GM10847 (cell line): ENCODE measurements around the gene SCEL.

ENCODE experiments used
- POLR2A ChIP-seq: IDR thresholded peaks from 2 replicates; pipeline ENCODE4 v1.6.1; 2011; ENCODE audit not compliant: insufficient read length; ENCODE audit errors: extremely low read depth

The SCEL gene

DNA sequence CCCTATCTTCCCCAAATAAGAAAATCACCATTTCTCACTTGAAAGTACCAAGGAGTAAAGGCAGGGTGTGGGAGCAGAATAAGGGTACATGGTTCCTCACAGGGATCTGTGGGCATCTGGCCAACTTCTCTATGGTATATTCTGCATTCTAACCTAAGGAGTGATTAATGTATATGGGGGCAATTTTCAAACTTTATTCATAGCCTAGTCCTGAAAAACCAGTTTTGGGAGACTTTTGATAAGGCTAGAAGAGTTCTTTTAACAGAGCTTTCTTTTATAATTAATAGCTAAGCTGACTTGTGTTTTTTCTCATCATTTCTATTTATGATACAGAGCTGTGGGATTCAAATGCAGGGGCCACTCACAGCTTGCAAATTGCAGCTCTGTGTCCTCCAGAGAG is 852 bp downstream of the SCEL start:
- no peak for TF ChIP-seq POLR2A

DNA sequence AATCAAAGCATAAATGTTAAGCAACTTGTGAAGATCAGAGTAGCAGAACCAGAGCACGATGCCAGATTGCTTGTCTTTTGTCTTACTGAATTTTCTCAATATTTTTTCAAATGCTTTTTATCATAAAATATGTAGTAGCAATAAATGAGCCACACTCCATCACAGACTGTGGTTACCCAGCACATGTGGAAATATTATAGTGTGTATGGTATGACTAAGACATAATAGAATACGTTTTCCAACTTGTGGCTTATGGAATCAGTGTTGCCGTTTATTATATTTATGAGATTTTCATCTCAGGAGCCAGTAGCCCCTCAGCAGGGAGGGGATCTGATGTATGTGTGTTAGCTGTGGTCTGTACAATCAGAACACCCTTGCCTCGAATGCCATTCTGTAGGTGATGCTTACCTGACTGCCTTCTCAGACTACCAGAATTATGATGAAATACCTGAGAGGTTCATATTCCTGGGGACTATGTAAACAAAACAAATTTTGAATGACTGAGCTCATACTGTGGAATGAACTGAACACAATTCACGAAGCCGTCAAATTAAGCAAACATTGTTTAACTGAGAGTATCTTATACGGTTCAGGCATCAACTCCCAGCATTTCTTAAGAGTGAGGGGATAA is 1.9 kb downstream of the SCEL start:
- TF ChIP-seq POLR2A: no peak

DNA sequence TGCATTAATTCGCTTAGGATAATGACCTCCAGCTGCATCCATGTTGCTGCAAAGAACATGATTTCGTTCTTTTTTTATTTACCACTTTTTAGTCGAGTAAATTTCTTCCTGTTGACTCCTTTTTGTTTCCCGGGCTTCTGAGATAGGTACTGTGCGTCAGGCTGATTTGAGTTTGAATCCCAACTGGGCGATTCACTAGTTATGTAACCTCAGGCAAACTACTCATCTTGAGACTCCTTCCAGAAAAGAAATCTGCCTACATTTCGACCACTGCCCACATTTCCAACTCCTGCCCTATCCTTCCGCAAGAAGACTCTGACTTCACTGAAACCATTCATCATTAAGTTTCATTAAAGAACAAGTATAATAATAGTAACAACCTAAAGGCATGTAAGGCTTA is 8.2 kb downstream of the SCEL start:
- no peak for TF ChIP-seq POLR2A

DNA sequence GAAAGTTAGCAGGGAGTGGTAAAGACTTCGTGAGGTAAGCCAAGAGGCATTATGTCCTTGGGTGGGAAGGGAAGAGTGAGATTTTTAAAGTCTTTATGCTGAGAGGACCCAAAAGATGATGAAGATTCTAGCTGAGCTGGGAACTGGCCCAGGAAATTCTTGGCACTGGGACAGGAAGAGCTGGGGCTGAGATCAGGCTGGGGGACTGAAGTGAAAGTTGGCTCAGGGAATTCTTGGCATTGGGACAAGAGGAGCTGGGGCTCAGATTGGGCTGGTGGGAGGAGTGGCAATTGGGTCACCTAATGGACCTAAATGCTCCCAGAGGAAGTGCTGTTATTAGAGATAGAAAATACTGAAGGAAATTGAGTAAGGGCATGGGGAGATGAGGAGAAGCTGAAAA is 8.8 kb downstream of the SCEL start:
- TF ChIP-seq POLR2A: no peak

DNA sequence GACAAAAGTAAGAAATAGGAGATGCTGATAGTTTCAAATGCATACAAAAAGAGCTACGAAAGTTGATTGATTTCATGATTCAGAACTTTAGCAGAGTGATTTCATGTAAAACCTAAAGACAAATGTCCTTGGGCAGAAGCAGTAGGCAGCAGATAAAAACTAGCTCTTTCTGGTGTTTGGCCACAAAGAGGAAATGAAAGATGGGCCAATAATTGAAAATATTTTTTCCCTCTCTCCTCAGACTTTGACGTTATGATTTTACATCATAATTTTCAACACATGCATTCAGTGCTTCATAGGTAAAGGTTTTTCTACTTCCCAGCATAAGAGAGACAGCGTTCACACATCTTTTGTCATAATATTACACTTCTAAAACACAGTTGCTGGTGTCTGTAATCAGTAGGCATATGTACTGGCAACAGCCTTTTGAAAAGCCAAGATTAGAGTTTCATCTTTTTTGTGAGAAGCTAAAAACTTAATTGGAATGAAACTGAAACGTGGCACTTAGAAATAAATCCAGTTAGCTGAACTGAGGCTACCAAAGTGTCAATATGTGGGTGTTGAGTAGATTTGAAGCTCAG is 9.3 kb downstream of the SCEL start:
- no peak for TF ChIP-seq POLR2A

DNA sequence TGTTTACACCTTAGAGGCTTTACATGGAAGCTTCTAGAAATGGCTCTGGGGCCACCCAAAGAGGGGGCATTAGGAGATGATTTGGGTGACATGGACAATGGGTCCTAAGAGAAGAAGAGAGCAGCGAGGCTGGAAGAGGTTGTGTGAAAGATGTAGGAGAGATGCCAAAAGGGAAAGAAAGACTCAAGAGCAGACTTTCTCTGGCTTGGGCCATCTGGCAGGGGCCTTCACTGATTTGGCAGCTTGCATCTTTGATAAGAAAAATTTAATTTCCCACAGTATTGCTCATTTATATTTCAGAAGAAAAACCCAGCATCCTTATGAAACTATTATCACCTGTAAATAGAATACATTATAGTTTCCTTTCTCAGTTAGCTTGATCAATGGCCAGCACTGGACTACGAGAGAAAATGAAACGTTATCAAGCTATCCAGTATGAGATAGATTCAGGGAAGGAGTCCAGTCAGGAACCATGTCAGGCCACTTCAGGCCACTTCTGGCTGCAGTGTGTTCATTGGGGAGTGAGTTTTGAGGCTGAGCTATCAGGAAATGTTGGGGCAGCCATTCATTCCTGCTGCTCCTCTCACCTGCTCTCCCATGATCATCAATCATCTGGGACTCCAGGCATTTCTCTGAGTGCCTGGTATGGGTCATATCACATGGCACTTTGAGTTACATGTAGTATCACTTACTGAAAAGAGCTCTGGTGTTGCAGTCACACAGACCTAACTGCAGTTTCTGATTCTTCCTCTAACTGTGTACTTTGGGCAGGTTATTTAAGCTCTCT is 10.3 kb downstream of the SCEL start:
- no peak for TF ChIP-seq POLR2A

DNA sequence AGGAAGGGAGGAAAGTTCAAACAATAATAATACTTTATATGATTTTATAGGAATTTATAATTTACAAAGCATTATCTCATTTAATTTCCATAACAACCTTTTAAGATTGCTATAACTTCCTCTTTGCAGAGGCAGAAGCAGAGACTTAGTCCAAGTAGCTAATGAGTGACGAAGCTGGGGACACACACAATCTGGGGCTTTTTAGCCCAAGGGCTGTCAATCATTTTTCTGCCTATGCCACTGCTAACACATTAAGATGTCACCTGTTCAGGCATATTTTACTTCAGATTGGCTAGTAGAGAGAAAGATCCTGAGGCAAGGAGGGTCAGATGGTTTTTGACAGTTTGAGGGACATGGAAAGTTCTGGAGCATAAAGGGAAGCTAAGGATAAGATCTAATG is 12.6 kb downstream of the SCEL start:
- TF ChIP-seq POLR2A: no peak

DNA sequence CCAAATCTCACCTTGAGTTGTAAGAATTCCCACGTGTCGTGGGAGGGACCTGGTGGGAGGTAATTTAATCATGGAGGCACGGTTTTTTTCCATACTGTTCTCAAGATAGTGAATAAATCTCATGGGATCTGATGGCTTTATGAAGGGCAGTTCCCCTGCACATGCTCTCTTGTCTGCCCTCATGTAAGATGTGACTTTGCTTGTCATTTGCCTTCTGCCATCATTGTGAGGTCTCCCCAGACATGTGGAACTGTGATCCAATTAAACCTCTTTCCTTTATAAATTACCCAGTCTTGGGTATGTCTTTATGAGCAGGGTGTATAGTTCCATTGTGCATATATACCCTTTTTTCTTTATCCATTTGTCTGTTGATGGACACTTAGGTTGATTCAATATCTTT is 13.1 kb downstream of the SCEL start:
- TF ChIP-seq POLR2A: no peak

DNA sequence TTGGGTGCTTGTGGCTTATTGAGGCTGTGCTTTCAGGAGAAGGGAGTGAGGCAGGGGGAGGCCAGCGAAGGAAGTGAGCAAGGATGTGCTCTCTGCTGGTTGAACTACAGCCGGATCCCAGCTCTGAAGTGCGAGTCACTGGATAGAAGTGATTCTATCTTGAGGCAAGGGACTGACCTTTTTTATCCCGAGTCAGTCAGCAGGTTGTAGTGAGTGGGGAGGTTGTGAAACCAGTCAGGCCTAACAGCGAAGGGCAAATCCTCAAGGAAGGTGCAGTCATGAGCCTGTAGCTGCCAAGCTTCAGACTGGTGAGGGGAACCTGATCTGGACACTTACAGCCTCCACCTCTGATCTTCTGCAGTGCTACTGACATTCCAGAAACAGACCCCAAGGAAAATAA is 18.6 kb downstream of the SCEL start:
- TF ChIP-seq POLR2A: no peak

DNA sequence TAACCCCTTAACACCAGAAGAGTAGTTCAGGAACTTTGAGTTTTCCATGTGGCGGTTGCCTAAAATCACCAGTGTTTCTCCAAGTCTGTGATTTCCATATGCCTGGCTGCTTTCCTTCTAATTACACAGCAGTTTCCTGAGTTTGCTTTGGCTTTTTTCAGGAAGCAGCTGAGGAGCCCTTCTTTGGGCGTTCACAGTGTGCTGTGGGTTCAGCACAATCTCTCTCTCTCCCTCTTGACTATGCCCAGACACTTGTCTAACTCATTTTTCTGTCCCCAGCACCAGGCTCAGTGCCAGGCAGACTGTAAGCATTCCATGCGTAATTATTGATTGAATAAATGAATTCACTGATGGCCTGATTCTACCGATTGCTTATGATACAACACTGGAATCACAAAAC is 19.7 kb downstream of the SCEL start:
- TF ChIP-seq POLR2A: no peak

DNA sequence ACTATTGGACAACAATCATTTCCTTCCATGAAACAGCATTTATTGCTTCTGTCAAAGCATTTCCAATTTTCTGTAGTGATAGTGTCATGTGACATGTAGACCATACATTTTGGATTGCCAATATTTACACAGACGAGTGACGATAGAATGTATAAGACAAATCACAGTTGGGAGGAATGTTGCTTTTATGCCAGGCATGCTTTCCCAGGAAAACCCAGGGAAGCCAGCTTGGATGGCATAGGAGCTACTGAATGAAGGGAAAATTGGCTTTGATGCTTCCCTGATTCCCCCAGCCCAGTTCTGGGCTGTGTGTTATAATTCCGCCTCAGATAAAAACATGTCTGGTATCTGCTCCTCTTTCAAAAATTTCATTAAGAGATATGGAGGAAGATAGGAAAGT is 22.5 kb downstream of the SCEL start:
- no peak for TF ChIP-seq POLR2A

DNA sequence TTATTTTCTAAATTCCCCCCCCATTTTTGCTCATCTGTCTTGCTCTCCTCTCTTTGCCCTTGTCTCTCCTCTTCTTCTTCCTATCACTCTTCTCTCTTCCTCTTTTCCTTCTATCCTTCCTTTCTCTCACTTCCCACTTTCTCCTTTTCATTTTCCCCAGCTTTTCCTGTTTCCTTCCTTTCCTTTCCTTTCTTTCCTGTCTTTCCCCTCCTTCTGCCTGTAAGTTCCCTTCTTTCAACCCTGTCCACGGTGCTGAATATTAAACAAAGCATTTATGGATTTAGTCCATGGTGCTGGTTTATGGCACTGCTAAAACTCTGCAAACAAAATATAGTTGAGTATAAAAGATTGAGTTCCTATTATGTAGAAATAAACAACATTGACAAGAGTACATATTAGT is 27.6 kb downstream of the SCEL start:
- TF ChIP-seq POLR2A: no peak

DNA sequence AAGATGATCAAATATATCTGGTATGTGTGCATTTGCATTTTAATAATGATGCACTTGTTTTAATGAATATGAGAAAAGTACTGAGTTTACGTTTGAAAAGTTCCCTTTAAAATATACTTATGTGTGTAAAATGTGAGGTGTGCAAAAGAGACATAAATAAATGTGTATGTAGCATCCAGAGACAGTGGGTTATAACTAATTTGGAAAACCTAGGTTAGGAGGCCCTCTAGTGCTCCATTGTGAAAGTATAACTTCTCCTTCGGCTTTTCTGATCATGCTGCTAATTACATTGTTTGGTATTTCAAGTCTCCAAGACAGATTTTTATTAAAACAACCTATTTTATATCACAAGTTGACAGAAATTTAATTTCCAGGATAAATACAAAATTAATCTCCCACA is 30.1 kb downstream of the SCEL start:
- TF ChIP-seq POLR2A: no peak

DNA sequence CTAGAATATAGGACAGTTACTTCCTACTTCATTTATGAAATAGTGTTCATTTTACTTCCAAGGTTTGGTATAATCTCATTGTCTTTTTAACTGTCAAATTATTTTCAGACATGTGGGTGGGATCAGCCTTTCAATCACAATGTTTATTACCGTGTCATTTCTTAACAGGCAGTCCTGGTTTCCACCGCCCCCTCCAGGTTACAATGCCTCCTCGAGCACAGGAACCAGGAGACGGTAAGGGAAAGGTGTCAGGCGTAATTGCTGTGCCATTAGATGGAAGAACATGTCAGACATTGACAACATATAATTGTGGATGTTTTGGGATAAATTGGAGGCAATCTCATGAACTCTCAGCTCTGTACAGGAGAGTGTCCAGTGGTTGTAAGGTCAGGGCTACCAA is 36.5 kb downstream of the SCEL start:
- TF ChIP-seq POLR2A: no peak

DNA sequence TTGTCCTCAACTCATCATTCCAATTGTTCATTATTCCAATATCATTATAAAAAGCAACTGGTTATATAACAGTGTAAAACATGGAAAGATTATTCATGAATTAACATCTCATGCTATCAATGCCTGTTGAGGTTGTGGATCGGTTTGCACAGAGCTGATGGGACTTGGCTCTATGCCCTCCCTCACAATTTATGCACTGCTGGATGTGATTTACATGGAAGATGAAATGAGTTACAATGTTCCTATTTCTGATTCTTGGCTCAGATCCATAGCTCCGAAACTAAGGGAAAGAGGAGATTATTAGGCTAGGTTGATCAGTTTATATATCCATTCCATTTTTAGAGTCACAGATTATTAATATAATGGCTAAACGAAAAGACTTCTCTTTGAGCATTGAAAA is 38.6 kb downstream of the SCEL start:
- no peak for TF ChIP-seq POLR2A

DNA sequence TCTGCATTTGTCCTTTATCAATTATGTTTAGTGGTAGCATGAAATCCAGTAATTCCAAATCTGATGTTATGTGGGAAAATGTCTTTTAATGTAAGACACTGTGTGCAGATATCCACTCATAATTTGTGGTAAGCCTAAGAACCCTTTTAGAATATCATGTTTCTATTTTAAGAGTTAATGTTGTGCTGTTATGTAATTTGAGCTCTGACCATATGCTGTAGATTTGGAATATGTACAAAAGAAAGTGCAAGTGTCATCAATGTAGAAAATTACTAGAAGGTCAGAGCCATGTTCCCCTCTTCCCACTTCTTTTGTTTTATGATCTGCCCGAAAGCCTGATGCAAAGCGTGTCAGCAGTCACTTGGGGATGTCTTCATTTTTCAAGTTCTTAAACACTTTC is 44.5 kb downstream of the SCEL start:
- no peak for TF ChIP-seq POLR2A

DNA sequence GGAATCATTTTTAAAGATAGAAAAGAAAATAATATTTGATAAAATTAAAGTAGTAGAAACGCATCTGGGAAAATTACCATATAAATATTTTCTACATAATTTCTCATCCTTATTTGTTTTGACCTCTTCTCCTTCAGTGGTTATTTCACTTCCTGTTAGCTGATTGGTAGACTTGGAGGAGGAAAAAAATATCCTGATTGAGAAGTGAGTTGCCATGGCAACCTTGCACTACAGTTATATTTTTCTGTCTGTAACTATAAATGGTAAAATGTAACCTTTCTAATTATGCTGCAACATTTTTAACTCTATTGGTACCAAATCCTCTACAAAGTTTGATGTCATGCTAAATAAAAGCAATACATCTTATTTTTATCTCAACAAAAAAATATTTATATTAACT is 45.2 kb downstream of the SCEL start:
- no peak for TF ChIP-seq POLR2A
